ENCODE data around the gene MSANTD3. TPM values are rescaled to one million over a fixed set of nuclear protein-coding genes. Genes with fewer than 3 reads are reported as not detected.

The MSANTD3 gene
- total and polyA plus RNA-seq, 2 experiments from 2014 or later = 19.7 to 34.5 TPM

GRCh38 chr9:100472788-100473275 lies 45.9 kb downstream of the MSANTD3 start, which contains the start of gene TMEFF1 (continued):
- TF ChIP-seq ZNF462 (CRISPR knock-in tag; IDR thresholded peaks at IDR 0.05) (no peak), EZH2 (IDR thresholded peaks at IDR 0.05; ENCODE audit: low read depth, unreplicated experiment) (no peak), JUNB (IDR thresholded peaks at IDR 0.05; ENCODE audit: unreplicated experiment) (no peak)

GRCh38 chr9:100473276-100474081 lies 46.5 kb downstream of the MSANTD3 start:
- H3K27ac Mint-ChIP-seq = no peak overlapping the region
- peaks cover 45% of the 10 kb centered on the region for H3K79me2 ChIP-seq (replicated peaks; ENCODE audit: insufficient read depth)
- H3K36me3 ChIP-seq (ENCODE audit: insufficient read depth) = no peaks in the 10 kb centered on the region
- no peaks in the 10 kb centered on the region; the same call in 2 of the 3 replicates for H3K9me3 Mint-ChIP-seq
- no peak overlapping the region for H2AFZ ChIP-seq
- H3K27me3 Mint-ChIP-seq (ENCODE audit: insufficient read depth, low read depth, poor library complexity) = peaks cover 9% of the 10 kb centered on the region
- H3K27ac ChIP-seq (ENCODE audit: low read depth) = no peak overlapping the region
- H3K36me3 Mint-ChIP-seq (ENCODE audit: low read depth) = peaks cover 3% of the 10 kb centered on the region; the same call in 1 of the 3 replicates
- H3K4me1 ChIP-seq (ENCODE audit: insufficient read depth) = peaks cover 18% of the 10 kb centered on the region
- peak overlapping the region; percentile 64 for H3K4me3 ChIP-seq
- peak overlapping the region; percentile 84 for H3K4me2 ChIP-seq
- H3K9me2 ChIP-seq (ENCODE audit: insufficient read depth) = no peaks in the 10 kb centered on the region
- DNase-seq (ENCODE audit: low spot score) = peak; percentile 57
- peak overlapping the region; percentile 88 for H3K4me3 Mint-ChIP-seq
- no peaks in the 10 kb centered on the region for H3K27me3 ChIP-seq (ENCODE audit: insufficient read depth)
- 0 out of 2 replicates have a peak, but pooled peaks cover 4% of the 10 kb centered on the region for H3F3A ChIP-seq (replicated peaks; ENCODE audit: low read depth)
- peaks cover 15% of the 10 kb centered on the region; the same call in 1 of the 2 replicates for H4K20me1 ChIP-seq (replicated peaks; ENCODE audit: insufficient read depth)
- ATAC-seq = peak; percentile 45
- peaks cover 35% of the 10 kb centered on the region for H3K4me1 Mint-ChIP-seq
- TF ChIP-seq EZH2 (IDR thresholded peaks at IDR 0.05; ENCODE audit: low read depth, unreplicated experiment) (no peak), ZNF462 (CRISPR knock-in tag; IDR thresholded peaks at IDR 0.05) (no peak)

All from GM23338 (cell line).